ENCODE measurements around the gene TGOLN2.
A peak's percentile ranks its signal among the peaks of the same experiment; 100 is the strongest.
"Not testable (repeated sequence)": the region's sequence is repeated elsewhere in the genome, so short reads cannot be mapped to it uniquely, and the experiment has no call there.

The TGOLN2 gene

DNA sequence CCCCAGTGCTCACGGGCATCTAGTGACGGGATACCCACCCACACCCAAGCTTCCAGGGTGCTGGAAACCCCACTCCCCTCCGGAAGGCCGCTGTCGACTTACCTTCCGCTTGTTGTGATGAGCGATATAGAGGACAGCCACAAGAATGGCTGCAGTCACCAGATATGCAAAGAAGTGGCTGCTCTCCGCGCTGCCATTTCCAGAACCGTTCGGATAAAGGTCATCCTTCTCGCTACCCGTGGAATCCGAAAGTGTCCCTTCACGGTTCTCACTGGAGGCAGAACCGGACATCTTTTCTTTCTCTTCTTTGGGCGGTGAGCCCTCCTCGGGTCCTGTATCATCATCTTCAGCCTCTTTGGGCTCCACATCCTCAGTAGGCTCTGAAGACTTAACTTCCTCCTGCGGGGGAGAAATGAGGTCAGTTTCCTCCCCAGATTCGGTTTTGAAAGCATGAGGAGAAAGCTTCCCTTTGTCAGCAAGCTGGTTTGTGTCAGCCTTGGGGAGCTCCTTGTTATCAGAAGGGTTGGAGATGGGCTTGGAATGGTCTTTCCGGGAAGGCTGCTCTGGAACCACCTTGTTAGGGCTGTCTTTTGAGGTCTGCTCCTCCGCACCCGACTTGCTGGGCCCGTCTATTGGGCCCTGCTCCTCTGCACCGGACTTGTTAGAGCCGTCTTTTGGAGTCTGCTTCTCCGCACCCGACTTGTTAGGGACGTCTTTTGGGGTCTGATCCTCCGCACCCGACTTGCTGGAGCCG, 1.2 kb downstream of the TGOLN2 start:
- DNase-seq (ENCODE audit: low spot score): peak; percentile 63
- in situ Hi-C loops (cut with MboI; ENCODE audit: low sequenced_read_pairs, unreplicated experiment): no loop called here
- TF ChIP-seq, protein P1, sequence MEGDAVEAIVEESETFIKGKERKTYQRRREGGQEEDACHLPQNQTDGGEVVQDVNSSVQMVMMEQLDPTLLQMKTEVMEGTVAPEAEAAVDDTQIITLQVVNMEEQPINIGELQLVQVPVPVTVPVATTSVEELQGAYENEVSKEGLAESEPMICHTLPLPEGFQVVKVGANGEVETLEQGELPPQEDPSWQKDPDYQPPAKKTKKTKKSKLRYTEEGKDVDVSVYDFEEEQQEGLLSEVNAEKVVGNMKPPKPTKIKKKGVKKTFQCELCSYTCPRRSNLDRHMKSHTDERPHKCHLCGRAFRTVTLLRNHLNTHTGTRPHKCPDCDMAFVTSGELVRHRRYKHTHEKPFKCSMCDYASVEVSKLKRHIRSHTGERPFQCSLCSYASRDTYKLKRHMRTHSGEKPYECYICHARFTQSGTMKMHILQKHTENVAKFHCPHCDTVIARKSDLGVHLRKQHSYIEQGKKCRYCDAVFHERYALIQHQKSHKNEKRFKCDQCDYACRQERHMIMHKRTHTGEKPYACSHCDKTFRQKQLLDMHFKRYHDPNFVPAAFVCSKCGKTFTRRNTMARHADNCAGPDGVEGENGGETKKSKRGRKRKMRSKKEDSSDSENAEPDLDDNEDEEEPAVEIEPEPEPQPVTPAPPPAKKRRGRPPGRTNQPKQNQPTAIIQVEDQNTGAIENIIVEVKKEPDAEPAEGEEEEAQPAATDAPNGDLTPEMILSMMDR (IDR thresholded peaks at IDR 0.05; ENCODE audit: borderline replicate concordance, control extremely low read depth, extremely low read depth, insufficient read depth, missing control alignments): no peak

DNA sequence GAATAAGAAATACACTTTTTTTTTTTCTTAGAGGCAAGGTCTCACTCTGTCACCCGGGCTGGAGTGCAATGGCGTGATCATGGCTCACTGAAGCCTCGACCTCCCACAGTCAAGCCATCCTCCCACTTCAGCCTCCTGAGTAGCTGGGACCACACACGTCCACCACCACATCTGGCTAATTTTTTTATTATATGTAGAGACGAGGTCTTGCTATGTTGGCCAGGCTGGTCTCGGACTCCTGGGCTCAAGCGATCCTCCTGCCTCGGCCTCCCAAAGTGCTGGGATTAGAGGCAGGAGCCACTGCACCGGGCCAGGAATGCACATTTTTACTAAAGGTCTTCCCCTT, 2.4 kb downstream of the TGOLN2 start:
- in situ Hi-C loops (cut with MboI; ENCODE audit: low sequenced_read_pairs, unreplicated experiment): no loop called here
- TF ChIP-seq, protein P1 (IDR thresholded peaks at IDR 0.05; ENCODE audit: borderline replicate concordance, control extremely low read depth, extremely low read depth, insufficient read depth, missing control alignments): no peak
- no peak for DNase-seq (ENCODE audit: low spot score)

DNA sequence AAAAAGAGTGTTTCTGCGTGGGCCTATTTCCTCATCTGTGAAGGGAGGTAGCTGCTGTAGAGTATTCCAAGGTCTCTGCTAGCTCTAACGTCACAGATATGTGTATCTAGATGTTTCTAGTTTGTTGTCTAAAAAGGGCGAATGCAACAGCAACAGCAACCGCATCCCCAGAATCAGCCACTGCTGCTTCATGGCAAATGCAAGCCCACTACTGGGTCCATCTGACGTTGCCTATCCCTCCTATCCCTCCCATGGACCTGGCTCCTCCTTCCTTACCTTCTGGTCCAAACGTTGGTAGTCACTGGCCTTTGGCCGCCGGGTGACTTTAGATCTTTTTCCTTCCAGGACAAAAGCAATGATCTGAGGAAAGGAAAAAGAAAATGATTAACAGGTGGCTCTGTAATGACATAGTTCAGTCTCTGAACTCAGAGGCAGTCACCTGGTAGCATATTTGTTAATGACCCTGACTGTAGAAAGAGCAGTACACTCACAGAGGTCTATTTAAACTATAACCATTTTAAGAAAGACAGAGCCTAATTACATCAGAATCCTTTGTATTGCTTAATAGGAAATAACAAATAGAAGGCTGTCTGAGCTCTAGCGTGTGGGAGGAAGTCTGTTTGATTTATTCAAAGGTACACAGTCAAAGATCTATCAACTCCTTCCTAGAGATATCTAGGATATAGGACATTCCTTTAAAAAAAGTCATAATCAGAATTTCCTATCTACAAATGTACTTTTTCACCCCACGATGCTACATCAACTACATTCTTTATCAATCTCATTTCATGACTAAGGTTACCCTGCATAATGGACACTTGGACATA, 2.9 kb downstream of the TGOLN2 start:
- no peak for DNase-seq (ENCODE audit: low spot score)
- in situ Hi-C loops (cut with MboI; ENCODE audit: low sequenced_read_pairs, unreplicated experiment): no loop called here
- TF ChIP-seq, protein P1 (IDR thresholded peaks at IDR 0.05; ENCODE audit: borderline replicate concordance, control extremely low read depth, extremely low read depth, insufficient read depth, missing control alignments): no peak

DNA sequence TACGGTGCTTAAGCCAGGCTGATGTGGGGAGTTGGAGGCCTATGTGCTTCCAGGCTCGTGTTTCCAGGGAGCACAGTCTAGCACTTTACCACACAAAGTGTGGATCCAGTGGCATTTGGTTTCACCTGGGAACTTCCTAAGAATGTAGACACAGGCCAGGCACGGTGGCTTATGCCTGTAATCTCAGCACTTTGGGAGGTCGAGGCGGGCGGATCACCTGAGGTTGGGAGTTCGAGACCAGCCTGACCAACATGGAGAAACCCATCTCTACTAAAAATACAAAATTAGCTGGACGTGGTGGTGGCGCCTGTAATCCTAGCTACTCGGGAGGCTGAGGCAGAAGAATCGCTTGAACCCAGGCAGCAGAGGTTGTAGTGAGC, 3.8 kb downstream of the TGOLN2 start:
- DNase-seq (ENCODE audit: low spot score); in situ Hi-C loops (cut with MboI; ENCODE audit: low sequenced_read_pairs, unreplicated experiment): not testable (repeated sequence)

DNA sequence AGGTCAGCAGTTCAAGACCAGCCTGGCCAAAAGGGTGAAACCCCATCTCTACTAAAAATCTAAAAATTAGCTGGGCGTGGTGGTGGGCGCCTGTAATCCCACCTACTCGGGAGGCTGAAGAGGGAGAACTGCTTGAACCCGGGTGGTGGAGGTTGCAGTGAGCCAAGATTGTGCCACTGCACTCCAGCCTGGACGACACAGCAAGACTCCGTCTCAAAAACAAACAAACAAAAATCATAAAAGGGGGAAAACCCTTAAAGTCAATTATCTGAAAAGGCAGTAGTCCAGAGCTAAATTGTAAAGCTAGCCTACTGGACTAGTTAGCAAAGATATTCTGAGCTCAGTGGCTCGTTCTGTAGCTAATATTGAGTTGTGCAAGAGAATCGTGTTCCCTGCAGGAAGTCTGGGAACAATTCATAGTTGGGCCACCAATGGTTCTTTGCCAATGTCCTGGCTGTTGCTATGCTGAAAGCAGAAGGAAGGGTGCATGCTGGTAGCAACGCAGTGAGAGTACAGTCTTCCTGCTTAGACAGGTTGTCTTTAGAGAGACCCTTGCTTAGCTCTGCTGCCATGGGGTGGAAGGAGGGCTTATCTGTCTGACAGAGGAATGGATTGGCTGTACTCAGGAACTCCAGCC, 4.3 kb downstream of the TGOLN2 start:
- in situ Hi-C loops (cut with MboI; ENCODE audit: low sequenced_read_pairs, unreplicated experiment): no loop called here

DNA sequence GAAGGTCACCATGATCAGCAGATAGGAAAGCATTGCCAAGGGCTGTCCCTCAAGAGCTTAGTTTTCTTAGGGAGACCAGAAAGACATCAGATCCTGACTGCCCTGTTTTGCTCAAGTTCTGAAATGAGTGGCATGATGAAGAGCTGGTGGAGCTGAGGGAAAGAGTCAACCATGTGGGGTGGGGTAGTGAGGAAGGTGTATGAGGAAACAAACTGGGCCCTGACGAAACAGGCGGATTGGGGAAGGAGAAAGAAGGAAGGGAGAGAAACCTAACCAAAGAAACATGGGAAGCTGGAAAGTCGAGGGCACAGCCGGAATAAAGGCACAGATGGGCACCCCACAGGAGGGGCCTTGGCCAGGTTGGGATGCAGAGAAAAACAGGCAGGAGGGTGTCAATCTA, 8.0 kb downstream of the TGOLN2 start:
- in situ Hi-C loops (cut with MboI; ENCODE audit: low sequenced_read_pairs, unreplicated experiment): no loop called here

More for the DNA sequence above, 4.3 kb downstream of the TGOLN2 start:
- DNase-seq (ENCODE audit: low spot score): no peak
- TF ChIP-seq, protein P1 (IDR thresholded peaks at IDR 0.05; ENCODE audit: borderline replicate concordance, control extremely low read depth, extremely low read depth, insufficient read depth, missing control alignments): no peak

More for the DNA sequence above, 8.0 kb downstream of the TGOLN2 start:
- no peak for DNase-seq (ENCODE audit: low spot score)
- TF ChIP-seq, protein P1 (IDR thresholded peaks at IDR 0.05; ENCODE audit: borderline replicate concordance, control extremely low read depth, extremely low read depth, insufficient read depth, missing control alignments): no peak

All from GM13976 (cell line).